ENCODE measurements around the gene ANKRD49. TPM values are rescaled to one million over a fixed set of nuclear protein-coding genes. Genes with fewer than 3 reads are reported as not detected.

Gene ANKRD49
- total RNA-seq (ENCODE audit: low replicate concordance): 6.8 and 8.7 TPM in 2 replicates

GRCh38 chr11:94493281-94494125 is at the start of gene ANKRD49, which contains the start of gene MRE11:
Gene ANKRD49, plus strand, starts transcription at chr11:94493984. Its CDS starts 2,710 bp downstream, at chr11:94496694.
Gene MRE11, minus strand, starts transcription at chr11:94493844. Its CDS starts 1,043 bp downstream, at chr11:94492801.

GRCh38 chr11:94511932-94512781 is 18.4 kb downstream of the ANKRD49 start, which contains the start of gene C11orf97:
Gene C11orf97, plus strand, starts transcription at chr11:94512461. Its CDS starts 68 bp downstream, at chr11:94512529.

GRCh38 chr11:94543695-94544645 is 50.2 kb downstream of the ANKRD49 start, which contains the start of gene FUT4:
Gene FUT4, plus strand, starts transcription at chr11:94543921. Its CDS starts 213 bp downstream, at chr11:94544134.

Other genes with a start within 250 kb of the ANKRD49 start
- gene IZUMO1R, start 189.4 kb upstream of the ANKRD49 start, total RNA-seq (ENCODE audit: low replicate concordance): not detected in 2 replicates
- gene GPR83, start 92.6 kb upstream of the ANKRD49 start, total RNA-seq (ENCODE audit: low replicate concordance): under 0.01 TPM in 1 of 2 replicates, not detected in the other
- gene MRE11, start 140 bp upstream of the ANKRD49 start, total RNA-seq (ENCODE audit: low replicate concordance): 5.7 and 7.3 TPM in 2 replicates
- not detected in 2 replicates for gene C11orf97, start 18.5 kb downstream of the ANKRD49 start, total RNA-seq (ENCODE audit: low replicate concordance)
- 2.2 and 16.8 TPM in 2 replicates for gene FUT4, start 49.9 kb downstream of the ANKRD49 start, total RNA-seq (ENCODE audit: low replicate concordance)
- 3.5 and 9.9 TPM in 2 replicates for gene PIWIL4, start 73.4 kb downstream of the ANKRD49 start, total RNA-seq (ENCODE audit: low replicate concordance)

Measured in smooth muscle cell of the coronary artery (primary cell).